ENCODE data around the gene SLC35D1.

GRCh38 chr1:67013573-67013972, 40.4 kb downstream of the SLC35D1 start:
- TF ChIP-seq, protein P1, sequence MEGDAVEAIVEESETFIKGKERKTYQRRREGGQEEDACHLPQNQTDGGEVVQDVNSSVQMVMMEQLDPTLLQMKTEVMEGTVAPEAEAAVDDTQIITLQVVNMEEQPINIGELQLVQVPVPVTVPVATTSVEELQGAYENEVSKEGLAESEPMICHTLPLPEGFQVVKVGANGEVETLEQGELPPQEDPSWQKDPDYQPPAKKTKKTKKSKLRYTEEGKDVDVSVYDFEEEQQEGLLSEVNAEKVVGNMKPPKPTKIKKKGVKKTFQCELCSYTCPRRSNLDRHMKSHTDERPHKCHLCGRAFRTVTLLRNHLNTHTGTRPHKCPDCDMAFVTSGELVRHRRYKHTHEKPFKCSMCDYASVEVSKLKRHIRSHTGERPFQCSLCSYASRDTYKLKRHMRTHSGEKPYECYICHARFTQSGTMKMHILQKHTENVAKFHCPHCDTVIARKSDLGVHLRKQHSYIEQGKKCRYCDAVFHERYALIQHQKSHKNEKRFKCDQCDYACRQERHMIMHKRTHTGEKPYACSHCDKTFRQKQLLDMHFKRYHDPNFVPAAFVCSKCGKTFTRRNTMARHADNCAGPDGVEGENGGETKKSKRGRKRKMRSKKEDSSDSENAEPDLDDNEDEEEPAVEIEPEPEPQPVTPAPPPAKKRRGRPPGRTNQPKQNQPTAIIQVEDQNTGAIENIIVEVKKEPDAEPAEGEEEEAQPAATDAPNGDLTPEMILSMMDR (IDR thresholded peaks at IDR 0.05), result no peak
- TF ChIP-seq EP300 (IDR thresholded peaks at IDR 0.05) (no peak), POLR2AphosphoS5 (IDR thresholded peaks at IDR 0.05) (no peak)

Data from upper lobe of left lung (tissue), 4 donors.